GM12874 (cell line): ENCODE data around the gene CYP4F22.

Source experiments
- TF ChIP-seq, protein P1 (sequence below): IDR thresholded peaks from 2 replicates; pipeline ENCODE4 v1.5.1; 2011; ENCODE audit warnings: low read depth, mild to moderate bottlenecking, control low read depth, low read length, moderate library complexity; ENCODE audit not compliant: insufficient read depth

Gene CYP4F22

DNA sequence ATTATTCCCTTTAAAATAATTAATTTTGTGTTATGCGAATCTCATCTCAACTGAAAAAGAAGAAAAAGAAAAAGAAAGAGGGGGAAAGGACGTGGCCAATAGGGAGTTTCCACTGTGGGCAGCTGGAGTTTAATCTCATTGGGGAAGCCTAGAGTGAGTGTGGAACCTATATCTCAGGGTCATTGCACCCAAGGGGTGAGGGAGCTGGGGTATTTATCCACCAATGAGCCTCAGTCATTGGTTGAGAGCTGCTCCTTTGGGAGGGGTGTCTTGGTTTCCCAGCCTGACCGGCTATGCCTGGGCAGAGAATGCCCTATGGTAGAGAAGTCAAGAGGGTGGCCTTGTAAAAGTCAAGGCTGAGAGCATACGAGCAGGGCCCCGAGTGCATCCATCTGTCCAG, 16.5 kb downstream of the CYP4F22 start:
- TF ChIP-seq, protein P1, sequence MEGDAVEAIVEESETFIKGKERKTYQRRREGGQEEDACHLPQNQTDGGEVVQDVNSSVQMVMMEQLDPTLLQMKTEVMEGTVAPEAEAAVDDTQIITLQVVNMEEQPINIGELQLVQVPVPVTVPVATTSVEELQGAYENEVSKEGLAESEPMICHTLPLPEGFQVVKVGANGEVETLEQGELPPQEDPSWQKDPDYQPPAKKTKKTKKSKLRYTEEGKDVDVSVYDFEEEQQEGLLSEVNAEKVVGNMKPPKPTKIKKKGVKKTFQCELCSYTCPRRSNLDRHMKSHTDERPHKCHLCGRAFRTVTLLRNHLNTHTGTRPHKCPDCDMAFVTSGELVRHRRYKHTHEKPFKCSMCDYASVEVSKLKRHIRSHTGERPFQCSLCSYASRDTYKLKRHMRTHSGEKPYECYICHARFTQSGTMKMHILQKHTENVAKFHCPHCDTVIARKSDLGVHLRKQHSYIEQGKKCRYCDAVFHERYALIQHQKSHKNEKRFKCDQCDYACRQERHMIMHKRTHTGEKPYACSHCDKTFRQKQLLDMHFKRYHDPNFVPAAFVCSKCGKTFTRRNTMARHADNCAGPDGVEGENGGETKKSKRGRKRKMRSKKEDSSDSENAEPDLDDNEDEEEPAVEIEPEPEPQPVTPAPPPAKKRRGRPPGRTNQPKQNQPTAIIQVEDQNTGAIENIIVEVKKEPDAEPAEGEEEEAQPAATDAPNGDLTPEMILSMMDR = no peak

DNA sequence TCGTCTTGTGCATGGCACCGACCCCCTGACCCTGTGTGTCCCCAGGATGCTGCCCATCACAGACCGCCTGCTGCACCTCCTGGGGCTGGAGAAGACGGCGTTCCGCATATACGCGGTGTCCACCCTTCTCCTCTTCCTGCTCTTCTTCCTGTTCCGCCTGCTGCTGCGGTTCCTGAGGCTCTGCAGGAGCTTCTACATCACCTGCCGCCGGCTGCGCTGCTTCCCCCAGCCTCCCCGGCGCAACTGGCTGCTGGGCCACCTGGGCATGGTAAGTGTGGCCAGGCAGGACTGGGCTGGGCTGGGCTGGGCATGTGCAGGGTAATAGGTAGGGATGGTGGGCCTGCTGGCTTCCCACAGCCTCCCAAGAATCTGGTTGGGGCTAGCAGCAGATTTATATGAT, 17.0 kb downstream of the CYP4F22 start:
- TF ChIP-seq, protein P1 = no peak

DNA sequence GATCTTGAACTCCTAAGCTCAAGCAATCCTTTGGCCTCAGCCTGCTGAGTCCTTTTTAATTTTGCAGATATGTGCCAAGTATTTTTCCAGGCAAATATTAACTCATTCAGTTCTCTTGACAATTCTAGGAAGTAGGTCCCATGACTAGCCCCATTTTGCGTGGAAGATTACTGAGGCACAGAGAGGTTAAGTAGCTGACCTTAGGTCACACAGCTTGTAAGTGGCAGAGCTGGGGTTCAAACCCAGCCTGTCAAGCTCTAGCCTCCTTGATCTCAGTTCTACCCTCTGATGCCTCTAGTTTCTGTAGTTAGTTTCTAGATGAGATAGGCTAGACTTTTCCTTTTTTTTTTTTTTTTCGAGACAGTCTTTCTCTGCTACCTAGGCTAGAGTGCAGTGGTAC, 18.1 kb downstream of the CYP4F22 start:
- TF ChIP-seq, protein P1 = no peak

DNA sequence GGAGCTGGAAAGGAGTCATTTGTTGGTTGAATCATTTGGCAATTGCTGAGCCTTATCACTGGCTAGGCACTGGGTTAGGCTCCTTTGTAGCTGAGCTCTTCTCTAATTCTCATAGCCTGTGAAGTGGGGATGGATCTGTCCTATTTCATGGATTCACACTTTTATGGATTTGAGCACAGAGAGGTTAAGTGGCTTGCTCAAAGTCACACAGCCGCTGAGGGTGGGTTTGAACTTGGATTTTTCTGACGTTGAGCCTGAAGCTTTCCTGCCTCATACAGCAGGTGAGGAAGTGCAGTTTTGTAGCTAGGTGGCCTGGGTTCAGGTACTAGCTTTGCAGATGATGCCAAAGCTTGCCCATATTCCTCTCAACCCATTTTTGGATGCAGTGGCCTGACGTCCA, 19.4 kb downstream of the CYP4F22 start:
- TF ChIP-seq, protein P1 = no peak

DNA sequence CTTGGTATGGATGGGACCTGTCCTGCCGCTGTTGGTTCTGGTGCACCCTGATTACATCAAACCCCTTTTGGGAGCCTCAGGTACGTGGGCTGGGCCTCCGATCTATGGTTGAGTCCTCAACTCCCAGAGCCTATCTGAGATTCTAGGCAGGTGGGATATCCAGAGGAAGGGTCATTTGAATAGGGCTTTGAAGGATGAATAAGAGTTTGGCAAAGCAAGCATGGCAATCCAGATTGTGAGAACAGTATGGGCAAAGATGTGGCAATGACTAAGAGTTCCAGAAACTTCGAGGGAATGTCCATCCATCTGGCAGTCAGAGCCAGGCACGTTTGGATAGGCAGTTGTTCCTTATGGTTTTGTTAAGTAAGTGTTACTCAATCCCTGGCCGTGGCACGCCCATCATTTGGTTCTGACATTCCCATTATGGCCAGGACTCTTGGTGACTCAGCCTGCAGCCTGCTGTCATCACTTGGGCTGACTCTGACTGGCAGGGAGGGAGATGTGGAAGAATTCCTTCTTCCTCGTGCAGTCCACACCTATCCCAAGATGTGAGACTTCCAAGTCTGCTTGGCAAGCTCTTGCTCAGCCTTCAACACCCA, 21.5 kb downstream of the CYP4F22 start:
- TF ChIP-seq, protein P1 = no peak

DNA sequence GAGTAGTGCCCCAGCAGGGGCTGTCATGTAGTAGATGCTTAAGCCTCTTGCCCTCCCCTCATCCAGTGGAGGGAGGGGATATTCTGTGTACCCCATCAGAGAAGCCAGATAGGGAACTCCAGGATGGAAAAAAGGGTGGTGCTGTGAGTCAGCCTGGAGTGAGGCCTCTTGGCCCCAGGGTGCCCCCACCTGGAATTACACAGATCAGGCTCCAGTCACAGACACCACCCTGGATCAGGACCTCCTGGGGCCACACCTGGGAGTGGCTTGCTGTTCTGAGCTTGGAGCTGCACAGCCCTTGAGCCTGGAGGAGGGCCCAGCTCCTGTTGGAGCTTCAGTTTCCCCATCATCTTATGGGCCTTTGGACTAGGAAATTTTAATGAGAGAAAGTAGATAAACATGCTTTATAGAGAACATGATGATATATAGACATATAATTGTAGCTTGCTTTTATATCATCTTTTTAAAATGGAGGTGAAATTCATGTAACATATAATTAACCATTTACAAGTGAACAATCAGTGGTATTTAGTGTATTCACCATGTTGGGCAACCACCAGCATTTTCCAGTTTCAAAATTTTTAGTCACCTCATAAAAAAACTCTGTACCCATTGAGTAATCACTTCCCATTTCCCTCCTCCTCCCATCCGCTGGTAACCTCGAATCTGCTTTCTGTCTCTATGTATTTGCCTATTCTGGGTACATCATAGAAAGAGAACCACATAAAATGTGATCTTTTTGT, 24.6 kb downstream of the CYP4F22 start:
- TF ChIP-seq, protein P1 = no peak

DNA sequence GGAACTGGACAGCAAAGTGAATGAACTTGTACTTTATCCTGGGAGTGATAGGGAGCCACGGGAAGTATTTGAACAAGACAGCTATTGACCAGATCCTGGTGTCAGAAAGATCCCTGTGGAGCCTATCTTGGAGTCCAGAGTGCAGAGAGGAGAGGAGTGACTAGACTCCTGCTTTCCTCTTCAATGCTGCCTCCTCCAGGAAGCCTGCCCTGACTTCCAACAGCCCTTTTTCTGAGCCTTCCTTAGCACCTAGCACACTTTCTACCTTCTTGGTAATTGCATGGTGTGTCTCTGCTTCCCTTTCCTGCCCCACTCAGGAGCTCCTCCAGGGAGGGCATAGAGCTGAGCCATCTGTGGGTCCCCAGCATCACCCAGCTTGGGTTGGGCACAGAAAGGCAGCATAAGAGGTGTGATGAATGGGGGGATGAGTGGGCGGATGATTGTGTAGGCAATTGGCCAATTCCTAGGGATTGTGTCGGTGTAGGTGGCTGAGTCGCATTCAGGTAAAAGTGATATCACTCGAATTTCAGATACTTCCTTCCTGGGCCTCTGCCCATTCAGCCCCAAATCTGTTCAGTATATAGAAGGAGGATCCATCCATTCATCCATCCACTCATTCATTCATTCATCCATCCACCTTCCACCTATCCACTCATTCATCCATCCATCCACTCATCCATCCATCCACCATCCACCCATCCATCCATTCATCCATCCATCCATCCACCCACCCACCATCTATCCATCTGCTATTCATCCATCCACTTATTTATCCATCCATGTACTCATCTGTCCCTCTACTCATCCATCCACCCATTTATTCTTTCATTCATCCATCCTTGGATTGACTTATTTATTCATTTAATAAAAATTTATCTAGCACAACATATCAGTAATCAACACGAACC, 26.9 kb downstream of the CYP4F22 start:
- TF ChIP-seq, protein P1 = no peak
